GM13976 (cell line): ENCODE results near the gene POLR1D.
"Not testable (repeated sequence)": the region's sequence is repeated elsewhere in the genome, so short reads cannot be mapped to it uniquely, and the experiment has no call there.

Experiments
- DNase-seq: peaks from one replicate; pipeline ENCODE4 v3.0.0; 2012; ENCODE audit warnings: low spot score
- CTCF ChIP-seq: IDR thresholded peaks from 2 replicates; pipeline ENCODE4 v1.5.1; 2012; ENCODE audit warnings: borderline replicate concordance, mild to moderate bottlenecking; ENCODE audit not compliant: insufficient read depth; ENCODE audit errors: extremely low read depth, missing control alignments, control extremely low read depth
- in situ Hi-C: fragments of 300-500 bp; cut with MboI; formaldehyde crosslinking; loops from one replicate; pipeline ENCODE4 v1.12.0; 2022; ENCODE audit warnings: low sequenced_read_pairs, mixed read lengths, inconsistent platforms; ENCODE audit not compliant: unreplicated experiment

Gene POLR1D

GRCh38 chr13:27621116-27621365 is 651 bp upstream of the POLR1D start:
- in situ Hi-C loops, result no loop called here
- TF ChIP-seq CTCF, result no peak
- DNase-seq, result no peak

- no peak for TF ChIP-seq CTCF
- DNase-seq, result no peak
- in situ Hi-C loops, result no loop called here
Observed at GRCh38 chr13:27622102-27622820, 569 bp downstream of the POLR1D start.

- no peak for TF ChIP-seq CTCF
- DNase-seq, result no peak
- in situ Hi-C loops, result no loop called here
Observed at GRCh38 chr13:27622881-27623280, 1.2 kb downstream of the POLR1D start.

DNA sequence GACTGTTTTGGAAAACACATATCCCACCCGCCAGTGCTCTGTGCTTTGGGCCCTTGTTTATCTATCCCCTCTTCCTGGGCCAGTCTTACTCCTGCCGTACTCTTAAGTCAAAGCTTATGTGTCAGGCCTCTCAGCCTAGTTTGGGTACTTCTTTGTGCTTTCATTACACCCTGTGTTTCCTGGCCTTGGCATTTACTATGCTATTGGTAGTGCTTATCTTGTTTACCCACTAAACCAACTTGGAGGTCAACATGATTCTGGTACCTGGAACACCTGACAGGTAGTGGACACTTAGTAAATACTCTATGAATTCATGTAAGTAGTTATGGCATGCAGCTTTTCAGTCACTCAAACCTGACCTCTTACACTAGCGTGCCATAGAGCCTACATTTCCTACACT is 2.4 kb downstream of the POLR1D start:
- DNase-seq, result no peak
- TF ChIP-seq CTCF, result no peak
- in situ Hi-C loops, result no loop called here

GRCh38 chr13:27625839-27626238 is 4.1 kb downstream of the POLR1D start:
- DNase-seq, result no peak
- in situ Hi-C loops, result no loop called here
- TF ChIP-seq CTCF, result no peak

- in situ Hi-C loops, result no loop called here
- no peak for DNase-seq
- TF ChIP-seq CTCF, result no peak
Observed at GRCh38 chr13:27627380-27627779, 5.7 kb downstream of the POLR1D start.

DNA sequence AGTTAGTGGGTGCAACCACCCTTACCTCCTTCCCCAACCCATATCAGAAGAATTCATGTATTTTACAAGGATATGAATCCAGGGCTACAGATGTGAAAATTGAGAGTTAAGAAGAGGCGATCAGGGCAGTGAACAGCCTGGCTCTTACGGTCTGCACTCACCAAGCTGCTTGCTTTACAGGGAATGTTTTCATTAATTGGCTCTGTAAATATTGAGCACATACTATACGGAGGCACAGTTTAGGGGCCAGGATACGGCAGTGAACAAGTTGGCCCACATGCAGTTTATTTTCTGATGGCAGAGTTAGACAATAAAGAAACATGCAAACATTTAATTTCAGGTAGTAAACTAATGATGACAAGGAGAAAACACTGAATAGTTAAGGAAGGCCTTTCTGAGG is 6.4 kb downstream of the POLR1D start:
- in situ Hi-C loops, result no loop called here
- DNase-seq, result no peak
- no peak for TF ChIP-seq CTCF

DNA sequence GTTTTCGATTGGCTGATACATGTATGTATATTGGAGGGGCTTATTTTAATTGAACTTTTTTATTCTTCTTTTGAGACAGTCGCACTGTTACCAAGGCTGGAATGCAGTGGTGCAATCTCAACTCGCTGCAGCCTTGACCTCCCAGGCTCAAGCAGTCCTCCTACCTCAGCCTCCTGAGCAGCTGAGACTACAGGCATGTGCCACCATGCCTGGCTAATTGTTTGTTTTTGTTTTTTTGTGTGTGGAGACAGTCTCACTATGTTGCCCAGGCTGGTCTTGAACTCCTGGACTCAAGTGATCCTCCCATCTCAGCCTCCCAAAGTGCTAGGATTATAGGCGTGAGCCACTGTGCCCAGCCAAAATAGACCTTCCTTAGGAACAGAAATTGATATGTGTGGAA is 7.1 kb downstream of the POLR1D start:
- in situ Hi-C loops, DNase-seq: not testable (repeated sequence)
